Panc1 (cell line): ENCODE measurements around the gene HSD17B3. TPM values are rescaled to one million over a fixed set of nuclear protein-coding genes. Genes with fewer than 3 reads are reported as not detected.

Source experiments
- ATAC-seq: fragments of 200-7000 bp; cut with Tn5 transposase; 2 replicates; pipeline ENCODE4 v1.9.1; 2020; ENCODE audit warnings: mild to moderate bottlenecking, moderate library complexity
- BruUV-seq: library from RNA; stranded (reverse); fragments of 400-500 nt; replicated peaks from 2 replicates; lab custom pipeline; 2021; lab: Mats Ljungman, UMichigan
- CTCF ChIA-PET: fragments of 300-600 bp; sonication (Branson Sonifier 250); formaldehyde crosslinking; loops from one replicate; lab custom pipeline; 2022; ENCODE audit warnings: antibody characterized with exemption; lab: Charles Lee
- POLR2A ChIA-PET: fragments of 300-600 bp; sonication (Branson Sonifier 250); formaldehyde crosslinking; loops from one replicate; lab custom pipeline; 2022; ENCODE audit warnings: antibody characterized with exemption; lab: Charles Lee
- DNase-seq: peaks from one replicate; pipeline ENCODE4 v3.0.0-alpha.2; 2010; ENCODE audit warnings: low read depth, low spot score
- H3K27ac ChIP-seq: 2 replicates; pipeline ENCODE4 v1.5.1; 2011; ENCODE audit warnings: mild to moderate bottlenecking, low read length, inconsistent platforms
- H3K27me3 ChIP-seq: fragments of 200-500 bp; sonication (Bioruptor generic); 2 replicates; pipeline ENCODE4 v1.6.0; 2014; ENCODE audit warnings: low read length, inconsistent platforms; ENCODE audit not compliant: control insufficient read depth, insufficient read depth
- H3K36me3 ChIP-seq: fragments of 200-500 bp; sonication (Bioruptor generic); 2 replicates; pipeline ENCODE4 v1.5.1; 2014; ENCODE audit warnings: inconsistent platforms, mild to moderate bottlenecking, low read length, moderate library complexity; ENCODE audit not compliant: control insufficient read depth, insufficient read depth
- H3K4me1 ChIP-seq: 2 replicates; pipeline ENCODE4 v1.5.1; 2011; ENCODE audit warnings: inconsistent platforms, mild to moderate bottlenecking, low read length, moderate library complexity; ENCODE audit not compliant: control insufficient read depth, insufficient read depth
- H3K4me3 ChIP-seq, 2 experiments: 2 replicates each; pipeline ENCODE4 v1.5.1; 2011 to 2012; ENCODE audit warnings: low read depth in 2 of 2, low read length in 2 of 2, mild to moderate bottlenecking in 2 of 2, inconsistent platforms in 1 of 2, moderate library complexity in 1 of 2
- H3K9me3 ChIP-seq: fragments of 200-500 bp; sonication (Bioruptor generic); 2 replicates; pipeline ENCODE4 v1.5.1; 2014; ENCODE audit warnings: low read depth, mild to moderate bottlenecking, inconsistent platforms, low read length, moderate library complexity; ENCODE audit not compliant: control insufficient read depth, insufficient read depth
- CTCF ChIP-seq: fragments of 450-650 bp; IDR thresholded peaks from 2 replicates; pipeline ENCODE4 v1.5.1; 2017; ENCODE audit warnings: mild to moderate bottlenecking
- POLR2AphosphoS5 ChIP-seq: IDR thresholded peaks from 2 replicates; pipeline ENCODE4 v1.6.1; 2012; ENCODE audit warnings: mild to moderate bottlenecking, low read depth, low read length, moderate library complexity
- REST ChIP-seq, 2 experiments: IDR thresholded peaks; 2 replicates each; pipeline ENCODE4 v1.6.1; 2011 to 2012; ENCODE audit warnings: low read depth in 2 of 2, control low read depth in 1 of 2, low read length in 1 of 2, mild to moderate bottlenecking in 1 of 2, moderate library complexity in 1 of 2; ENCODE audit not compliant: insufficient read depth in 1 of 2
- SIN3A ChIP-seq: IDR thresholded peaks from 2 replicates; pipeline ENCODE4 v1.6.1; 2012; ENCODE audit warnings: low read depth, mild to moderate bottlenecking, low read length, moderate library complexity, borderline replicate concordance; ENCODE audit not compliant: insufficient read depth
- TCF7L2 ChIP-seq: IDR thresholded peaks from 2 replicates; pipeline ENCODE4 v1.6.1; 2011; ENCODE audit warnings: mild to moderate bottlenecking, low read depth, low read length, inconsistent platforms
- in situ Hi-C: cut with HindIII; loops from 2 replicates; pipeline ENCODE4 v1.10.0; 2016; ENCODE audit warnings: low sequenced_read_pairs, low pct_unique_long_range_greater_than_20kb
- intact Hi-C: fragments of 100-400 bp; cut with micrococcal nuclease; formaldehyde crosslinking; loops from one replicate; pipeline ENCODE4 v1.10.0; 2022; ENCODE audit not compliant: unreplicated experiment
- total RNA-seq: library from RNA; stranded (reverse); gene quantifications from one replicate; pipeline ENCODE4 v1.2.1, GENCODE V29; 2021; ENCODE audit not compliant: unreplicated experiment

Gene HSD17B3
- total RNA-seq, 1 experiment from 2014 or later: 0.39 TPM

GRCh38 chr9:96242811-96243210 is 59.2 kb downstream of the HSD17B3 start:
- no peaks in the 10 kb centered on the region for H3K36me3 ChIP-seq
- ChIA-PET POLR2A (no interaction called here), CTCF (no interaction called here)
- no peak overlapping the region for H3K4me3 ChIP-seq
- H3K27me3 ChIP-seq: no peaks in the 10 kb centered on the region
- ATAC-seq (no peak), DNase-seq (no peak)
- no peaks in the 10 kb centered on the region for H3K9me3 ChIP-seq
- no peak overlapping the region for H3K27ac ChIP-seq
- no peaks in the 10 kb centered on the region for H3K4me1 ChIP-seq
- in situ Hi-C loops: no loop called here
- BruUV-seq: no TSS peak
- TF ChIP-seq TCF7L2: no peak
- TF ChIP-seq CTCF: no peak
- no peak for TF ChIP-seq SIN3A
- TF ChIP-seq POLR2AphosphoS5: no peak
- no peak for TF ChIP-seq REST (IDR thresholded peaks at IDR 0.05; ENCODE audit: insufficient read depth in 1 of 2, low read depth in 2 of 2, low read length in 1 of 2)
- intact Hi-C loops: no loop called here

- DNase-seq (no peak), ATAC-seq (no peak)
- no peak overlapping the region for H3K4me3 ChIP-seq
- in situ Hi-C loops (no loop called here), intact Hi-C loops (no loop called here)
- H3K27ac ChIP-seq: no peak overlapping the region
- H3K27me3 ChIP-seq: no peaks in the 10 kb centered on the region
- TF ChIP-seq CTCF: no peak
- TF ChIP-seq REST (IDR thresholded peaks at IDR 0.05; ENCODE audit: insufficient read depth in 1 of 2, low read depth in 2 of 2, low read length in 1 of 2): no peak
- TF ChIP-seq POLR2AphosphoS5: no peak
- TF ChIP-seq SIN3A: no peak
- no peak for TF ChIP-seq TCF7L2
- no peaks in the 10 kb centered on the region for H3K9me3 ChIP-seq
- no peaks in the 10 kb centered on the region for H3K4me1 ChIP-seq
- BruUV-seq: no TSS peak
- ChIA-PET POLR2A (no interaction called here), CTCF (no interaction called here)
- H3K36me3 ChIP-seq: no peaks in the 10 kb centered on the region
Observed at GRCh38 chr9:96241391-96241809, 60.6 kb downstream of the HSD17B3 start.
